Astrocyte (in vitro differentiated cells and primary cell): ENCODE results near the gene TUBA3E.

Source experiments
- EZH2 ChIP-seq: IDR thresholded peaks from 2 replicates; pipeline ENCODE4 v1.6.1; 2012; ENCODE audit warnings: mild to moderate bottlenecking, low read length, inconsistent platforms; ENCODE audit not compliant: insufficient read depth
- TF ChIP-seq, protein P1 (sequence below): IDR thresholded peaks from 2 replicates; pipeline ENCODE4 v1.5.1; 2011; ENCODE audit warnings: low read depth, mild to moderate bottlenecking, inconsistent platforms, low read length, moderate library complexity; ENCODE audit not compliant: insufficient read depth

- TF ChIP-seq, protein P1, sequence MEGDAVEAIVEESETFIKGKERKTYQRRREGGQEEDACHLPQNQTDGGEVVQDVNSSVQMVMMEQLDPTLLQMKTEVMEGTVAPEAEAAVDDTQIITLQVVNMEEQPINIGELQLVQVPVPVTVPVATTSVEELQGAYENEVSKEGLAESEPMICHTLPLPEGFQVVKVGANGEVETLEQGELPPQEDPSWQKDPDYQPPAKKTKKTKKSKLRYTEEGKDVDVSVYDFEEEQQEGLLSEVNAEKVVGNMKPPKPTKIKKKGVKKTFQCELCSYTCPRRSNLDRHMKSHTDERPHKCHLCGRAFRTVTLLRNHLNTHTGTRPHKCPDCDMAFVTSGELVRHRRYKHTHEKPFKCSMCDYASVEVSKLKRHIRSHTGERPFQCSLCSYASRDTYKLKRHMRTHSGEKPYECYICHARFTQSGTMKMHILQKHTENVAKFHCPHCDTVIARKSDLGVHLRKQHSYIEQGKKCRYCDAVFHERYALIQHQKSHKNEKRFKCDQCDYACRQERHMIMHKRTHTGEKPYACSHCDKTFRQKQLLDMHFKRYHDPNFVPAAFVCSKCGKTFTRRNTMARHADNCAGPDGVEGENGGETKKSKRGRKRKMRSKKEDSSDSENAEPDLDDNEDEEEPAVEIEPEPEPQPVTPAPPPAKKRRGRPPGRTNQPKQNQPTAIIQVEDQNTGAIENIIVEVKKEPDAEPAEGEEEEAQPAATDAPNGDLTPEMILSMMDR = no peak
- TF ChIP-seq EZH2 = no peak
Observed at GRCh38 chr2:130181325-130181879, 16.8 kb downstream of the TUBA3E start, which contains the start of gene SMPD4.
